GM18520 (cell line): ENCODE measurements around the gene PROX1.

Experiments used
- ATAC-seq: cut with Tn5 transposase; IDR thresholded peaks from one replicate; pipeline ENCODE4 v1.9.1; 2021; ENCODE audit not compliant: unreplicated experiment

PROX1 gene, protein sequence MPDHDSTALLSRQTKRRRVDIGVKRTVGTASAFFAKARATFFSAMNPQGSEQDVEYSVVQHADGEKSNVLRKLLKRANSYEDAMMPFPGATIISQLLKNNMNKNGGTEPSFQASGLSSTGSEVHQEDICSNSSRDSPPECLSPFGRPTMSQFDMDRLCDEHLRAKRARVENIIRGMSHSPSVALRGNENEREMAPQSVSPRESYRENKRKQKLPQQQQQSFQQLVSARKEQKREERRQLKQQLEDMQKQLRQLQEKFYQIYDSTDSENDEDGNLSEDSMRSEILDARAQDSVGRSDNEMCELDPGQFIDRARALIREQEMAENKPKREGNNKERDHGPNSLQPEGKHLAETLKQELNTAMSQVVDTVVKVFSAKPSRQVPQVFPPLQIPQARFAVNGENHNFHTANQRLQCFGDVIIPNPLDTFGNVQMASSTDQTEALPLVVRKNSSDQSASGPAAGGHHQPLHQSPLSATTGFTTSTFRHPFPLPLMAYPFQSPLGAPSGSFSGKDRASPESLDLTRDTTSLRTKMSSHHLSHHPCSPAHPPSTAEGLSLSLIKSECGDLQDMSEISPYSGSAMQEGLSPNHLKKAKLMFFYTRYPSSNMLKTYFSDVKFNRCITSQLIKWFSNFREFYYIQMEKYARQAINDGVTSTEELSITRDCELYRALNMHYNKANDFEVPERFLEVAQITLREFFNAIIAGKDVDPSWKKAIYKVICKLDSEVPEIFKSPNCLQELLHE

DNA sequence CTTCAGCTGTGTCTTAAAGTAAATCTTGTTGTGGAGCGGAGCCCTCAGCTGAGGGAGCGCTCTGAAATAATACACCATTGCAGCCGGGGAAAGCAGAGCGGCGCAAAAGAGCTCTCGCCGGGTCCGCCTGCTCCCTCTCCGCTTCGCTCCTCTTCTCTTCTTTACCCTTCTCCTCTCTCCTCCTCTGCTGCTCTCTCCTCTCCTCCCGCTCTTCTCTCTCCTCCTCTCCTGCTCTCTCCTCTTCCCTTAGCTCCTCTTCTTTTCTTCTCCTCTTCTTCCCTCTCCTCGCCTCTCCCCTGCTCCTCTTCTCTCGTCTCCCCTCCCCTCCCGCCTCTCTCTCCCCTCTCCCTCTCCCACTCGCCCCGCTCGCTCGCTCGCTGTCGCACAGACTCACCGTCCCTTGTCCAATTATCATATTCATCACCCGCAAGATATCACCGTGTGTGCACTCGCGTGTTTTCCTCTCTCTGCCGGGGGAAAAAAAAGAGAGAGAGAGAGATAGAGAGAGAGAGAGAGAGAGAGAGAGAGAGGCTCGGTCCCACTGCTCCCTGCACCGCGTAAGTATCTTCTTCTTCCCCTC, at the start of gene PROX1:
PROX1 (plus strand) TSS at position 47 of the 580 bp plus-strand sequence. CDS start 8,563 bp downstream, outside the sequence.
- ATAC-seq = no peak

DNA sequence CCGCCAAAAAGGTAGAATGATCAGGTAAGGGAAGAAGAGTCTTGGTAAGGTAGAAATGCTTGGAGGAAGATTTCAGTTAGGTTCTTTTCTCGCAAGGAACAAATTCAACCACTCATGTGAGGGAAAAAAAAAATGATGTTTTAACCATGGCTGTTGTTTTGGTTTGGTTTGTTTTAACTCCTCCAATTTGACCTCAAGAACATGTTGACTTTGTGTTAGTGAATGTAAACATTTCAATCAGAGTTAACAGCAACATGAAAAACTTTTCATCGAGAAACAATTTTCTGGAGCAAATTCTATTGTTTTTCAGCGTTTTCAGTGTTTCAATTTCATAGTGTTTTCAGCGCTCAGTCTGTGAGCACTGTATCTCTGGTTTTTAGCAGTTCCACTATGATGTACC, 49.0 kb upstream of the PROX1 start:
- no peak for ATAC-seq

DNA sequence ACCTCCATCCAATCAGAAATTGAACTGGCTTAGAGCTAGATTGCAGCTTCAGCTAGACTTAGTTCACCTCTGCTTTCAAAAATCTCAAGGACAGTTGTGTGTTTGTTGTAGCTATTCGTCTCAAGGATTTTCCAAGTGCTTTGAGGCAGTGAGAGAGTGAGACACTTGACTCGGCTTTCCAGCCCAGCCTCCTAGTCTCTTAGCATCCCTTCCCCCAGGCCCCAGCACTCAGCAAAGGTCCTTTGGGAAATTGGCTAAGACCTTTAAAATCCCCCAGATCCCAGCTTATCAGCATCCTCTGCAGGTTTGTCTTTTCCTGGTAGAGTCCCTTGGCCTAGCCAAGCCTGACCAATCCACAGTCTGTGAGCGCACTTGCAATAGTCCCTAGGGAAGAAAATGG, 47.9 kb upstream of the PROX1 start:
- no peak for ATAC-seq

DNA sequence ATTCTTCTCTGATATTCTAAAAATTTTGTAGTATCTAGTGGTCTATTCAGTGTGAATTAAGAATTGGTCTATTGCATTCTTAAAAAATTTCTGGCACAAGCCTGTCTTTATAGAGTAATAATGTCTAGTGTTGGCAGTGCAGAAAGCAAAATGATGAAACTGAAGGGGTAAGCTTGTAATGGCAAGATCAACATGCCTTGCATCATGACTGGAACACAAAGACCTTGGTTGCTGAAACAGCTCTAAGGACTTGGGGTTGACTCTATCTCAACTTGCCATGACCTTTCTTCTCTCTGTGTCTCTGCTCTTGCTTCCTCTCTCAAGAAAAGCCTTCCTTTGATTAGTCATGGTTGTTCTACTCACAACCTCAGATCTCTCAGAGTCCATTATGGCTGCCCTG, 46.8 kb upstream of the PROX1 start:
- no peak for ATAC-seq

DNA sequence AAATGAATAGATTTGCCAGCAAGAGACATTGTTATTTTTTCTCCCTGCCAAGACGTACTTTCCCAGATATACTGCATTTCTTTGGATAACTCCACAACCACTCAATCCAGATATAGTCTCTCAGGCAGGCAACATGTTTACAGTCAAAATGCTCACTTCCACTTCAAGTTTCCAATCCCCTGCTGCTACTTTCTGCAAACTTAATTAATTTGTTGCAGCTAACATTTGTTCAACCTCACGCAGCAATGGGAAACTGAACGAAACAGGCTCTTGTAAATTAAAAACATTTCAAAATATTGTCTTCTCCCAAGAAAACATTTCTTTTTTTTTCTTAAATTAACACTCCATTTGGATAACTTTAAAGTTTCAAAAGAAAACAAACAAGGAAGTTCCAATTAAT, 45.7 kb upstream of the PROX1 start:
- ATAC-seq = no peak

DNA sequence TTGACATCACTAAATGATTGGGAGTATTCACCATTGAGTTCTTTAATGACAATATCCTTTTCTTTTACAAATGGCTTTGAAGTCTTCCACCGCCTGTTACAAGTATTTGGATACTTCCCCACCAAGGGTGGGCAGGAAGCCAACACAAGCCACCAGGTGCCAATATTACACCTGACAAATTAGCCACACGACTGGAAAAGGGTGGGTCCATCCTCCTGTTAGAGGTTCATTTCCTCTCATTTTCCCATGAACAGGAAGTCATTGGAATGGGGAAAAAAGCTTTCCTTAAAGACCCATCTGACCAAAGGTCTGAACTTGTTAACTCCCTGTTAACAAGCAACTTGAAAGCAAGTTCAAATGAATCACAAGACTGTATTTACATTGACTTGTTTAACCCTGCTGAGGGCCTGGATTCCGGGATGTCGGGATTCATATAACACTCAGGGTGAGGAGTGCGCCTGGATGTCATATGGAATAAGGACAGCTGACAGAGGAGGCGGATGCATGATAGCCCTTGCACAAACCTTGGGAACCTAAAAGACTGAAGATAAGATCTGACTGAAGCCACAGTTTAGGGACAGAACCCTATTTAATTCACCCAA, 40.5 kb upstream of the PROX1 start:
- no peak for ATAC-seq

DNA sequence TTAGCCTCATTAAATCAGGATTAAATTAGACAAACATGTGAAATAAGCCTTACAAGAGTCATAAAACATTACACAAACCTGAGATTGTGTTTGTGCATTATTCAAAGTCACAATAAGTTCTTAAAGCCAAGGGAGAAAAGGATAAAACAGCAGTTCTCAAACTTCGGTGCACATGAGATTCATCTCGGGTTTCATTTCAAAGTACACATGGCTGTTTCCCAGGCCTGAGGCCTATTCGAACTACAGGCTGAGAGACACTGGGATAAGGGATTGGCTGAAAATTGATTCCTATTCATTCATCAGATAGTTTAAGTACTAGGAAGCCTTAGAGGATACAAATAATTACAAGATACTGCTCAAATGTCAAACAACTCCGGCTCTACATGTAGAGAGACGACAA, 35.9 kb upstream of the PROX1 start:
- ATAC-seq = no peak

DNA sequence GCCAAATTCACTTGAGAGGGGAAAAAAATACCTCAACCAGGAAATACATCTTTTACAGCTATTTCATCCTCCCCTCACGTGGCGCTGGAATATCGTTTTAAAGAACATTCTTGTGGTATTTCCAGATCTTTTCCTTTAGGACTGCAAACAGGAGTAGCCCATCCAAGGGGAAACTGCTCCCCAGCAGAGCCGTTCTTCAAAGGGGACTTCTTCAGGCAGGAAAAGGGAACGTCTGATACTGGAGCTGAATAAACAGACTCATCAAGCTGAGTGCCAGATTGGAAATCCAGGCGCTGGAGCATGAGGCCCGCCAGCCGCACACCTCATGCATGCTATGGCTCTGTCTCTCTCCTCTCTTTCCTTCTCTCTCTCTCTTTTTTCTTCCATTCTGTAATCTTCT, 34.0 kb upstream of the PROX1 start:
- no peak for ATAC-seq

DNA sequence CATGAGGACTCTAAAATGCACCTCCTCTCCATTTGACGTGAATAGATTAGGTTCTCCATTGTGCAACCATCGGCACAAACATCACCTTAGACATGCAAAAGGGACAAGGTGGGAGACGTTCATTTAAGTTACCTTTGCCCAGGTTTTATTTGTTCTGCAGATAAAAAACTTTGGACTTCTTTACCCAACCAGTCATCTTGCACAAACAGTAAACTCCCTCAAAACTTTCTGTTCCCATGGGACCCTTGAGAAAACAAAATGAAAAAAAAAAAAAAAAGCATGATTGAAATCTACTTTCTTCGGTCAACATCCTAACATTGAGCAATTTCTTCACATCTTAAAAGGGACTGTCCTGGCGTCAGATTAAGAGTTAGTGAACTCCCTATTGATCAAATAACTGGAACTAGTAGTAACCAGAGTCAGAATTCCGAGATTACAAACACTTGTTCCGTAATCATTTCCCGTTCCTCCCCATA, 31.4 kb upstream of the PROX1 start:
- no peak for ATAC-seq

DNA sequence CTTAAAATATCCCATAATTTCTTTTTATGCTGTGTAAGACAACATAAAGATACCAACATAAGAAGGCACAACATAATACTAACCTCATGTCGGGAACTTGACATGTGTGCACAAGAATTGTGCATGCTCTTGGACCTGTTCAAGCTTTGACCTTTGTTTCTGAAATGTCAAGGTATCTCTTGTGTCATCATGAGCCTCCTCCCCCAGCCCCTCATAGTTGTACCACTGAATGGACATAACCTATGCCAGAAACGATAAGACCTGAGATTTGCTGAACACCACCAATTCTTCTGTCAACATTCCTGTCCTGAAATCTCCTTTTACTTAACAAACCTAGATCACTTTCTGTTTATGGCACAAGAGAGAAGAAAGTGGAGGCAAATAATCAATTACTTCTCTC, 29.4 kb upstream of the PROX1 start:
- no peak for ATAC-seq

DNA sequence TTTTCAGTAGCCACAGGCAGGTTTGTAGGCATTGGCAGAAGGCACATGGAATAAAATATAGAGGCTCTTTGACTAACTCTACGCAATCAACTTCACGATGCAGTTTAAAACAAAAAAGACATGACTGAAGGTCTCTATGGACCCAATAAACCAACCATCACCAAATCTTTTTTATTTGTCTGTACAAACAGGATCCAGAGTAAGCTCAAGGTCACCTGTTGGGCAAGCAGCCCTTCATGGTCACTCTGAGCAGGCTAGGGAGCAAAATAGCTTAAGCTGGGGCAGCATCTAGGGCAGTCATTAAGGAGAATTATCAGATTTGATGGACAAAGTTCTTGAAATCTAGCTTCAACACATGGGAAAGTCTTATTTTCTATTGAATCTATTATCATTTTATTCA, 26.8 kb upstream of the PROX1 start:
- ATAC-seq = no peak

DNA sequence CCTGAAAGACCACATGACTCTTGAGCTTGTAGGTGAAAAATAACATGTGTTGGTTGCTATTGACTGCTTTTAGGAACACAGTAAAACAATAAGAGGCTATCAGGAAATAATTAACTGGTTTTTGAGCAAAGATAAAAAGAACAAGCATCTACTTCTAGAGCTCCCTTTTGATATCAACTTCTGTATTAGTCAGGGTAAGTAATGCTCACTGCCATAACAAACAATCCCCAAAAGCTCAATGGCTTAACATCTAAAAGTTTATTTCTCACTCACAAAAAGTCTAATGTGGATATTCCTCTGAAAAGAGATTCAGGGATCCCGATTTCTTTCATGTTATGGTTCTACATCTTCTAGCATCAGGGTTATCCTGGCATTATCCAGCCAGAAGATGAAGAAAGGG, 25.3 kb upstream of the PROX1 start:
- ATAC-seq = no peak

DNA sequence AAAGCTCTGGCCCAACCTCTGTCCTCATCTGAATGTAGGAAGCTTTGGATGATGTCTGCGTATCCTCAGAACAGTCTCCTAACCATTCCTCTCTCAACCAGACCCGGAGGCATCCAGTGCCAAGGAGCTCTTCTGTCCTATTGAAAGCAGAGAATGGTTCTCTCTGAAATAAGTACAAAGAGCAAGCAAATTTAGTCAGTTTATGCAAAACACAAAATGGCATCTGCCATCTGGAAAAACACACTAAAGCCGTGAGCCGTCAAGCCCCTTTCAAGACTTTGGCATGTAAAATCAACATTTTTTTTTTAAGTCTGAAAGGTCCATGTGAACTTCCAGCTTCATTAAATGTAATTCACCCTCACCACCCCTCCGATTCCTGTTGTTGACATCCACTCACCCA, 21.7 kb upstream of the PROX1 start:
- ATAC-seq = no peak

DNA sequence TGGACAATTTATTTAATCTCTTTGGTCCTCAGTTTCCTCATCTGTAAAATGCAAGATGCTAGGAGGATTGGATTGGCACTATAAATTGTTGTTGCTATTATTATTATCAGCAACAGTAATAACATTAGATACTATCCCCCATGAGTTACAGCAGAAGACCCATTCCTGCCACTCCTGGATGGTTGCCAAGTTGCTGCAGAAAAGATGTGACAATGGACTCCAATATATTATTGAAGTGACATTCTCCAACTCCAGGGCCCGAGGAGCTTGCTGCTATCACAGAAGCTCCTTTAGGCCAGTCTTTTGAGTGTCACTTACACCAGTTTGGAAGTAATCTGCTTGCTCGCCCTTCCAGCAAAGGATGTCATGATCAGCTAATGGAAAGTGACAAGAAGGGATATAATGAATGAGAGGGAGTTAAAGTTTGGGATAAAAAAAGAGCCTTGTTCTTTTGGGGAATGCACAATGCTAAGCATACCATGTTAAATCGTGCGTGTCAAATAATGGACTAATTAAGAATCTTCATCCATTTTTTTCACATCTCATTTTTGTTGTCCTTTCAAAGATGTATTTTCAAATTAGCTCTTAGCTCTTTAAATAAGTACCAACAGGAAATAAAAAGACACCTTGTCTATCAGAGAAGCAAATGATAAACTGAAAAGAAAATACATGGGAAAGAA, 19.5 kb upstream of the PROX1 start:
- no peak for ATAC-seq

DNA sequence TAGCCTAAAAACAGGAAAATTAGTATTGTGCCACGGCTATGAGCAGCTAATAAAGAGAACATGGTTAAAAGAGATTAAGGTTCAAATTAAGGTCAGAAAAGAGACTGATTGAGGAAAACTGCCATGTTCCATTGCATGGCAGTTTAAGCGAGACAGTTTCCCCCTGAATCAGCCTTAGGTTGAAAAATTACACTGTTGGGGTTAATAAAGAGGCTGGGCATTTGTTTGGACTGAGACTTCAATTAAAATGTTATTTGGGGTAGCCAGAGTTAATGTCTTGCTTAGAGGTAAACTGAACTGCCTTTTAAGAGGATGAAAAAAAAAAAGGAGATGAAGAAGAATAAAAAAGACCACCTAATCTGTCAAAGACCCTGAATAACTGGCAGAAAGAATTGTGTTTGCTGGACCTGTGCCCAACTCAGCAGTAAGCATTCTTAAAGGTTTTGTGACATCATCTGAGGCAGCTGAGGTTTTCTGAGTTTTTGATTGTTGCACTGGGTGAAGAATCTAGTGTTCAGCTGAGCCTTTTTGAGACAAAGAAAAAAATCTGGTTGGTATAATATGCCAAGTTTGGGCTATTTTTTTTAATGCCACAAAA, 17.7 kb upstream of the PROX1 start:
- no peak for ATAC-seq

DNA sequence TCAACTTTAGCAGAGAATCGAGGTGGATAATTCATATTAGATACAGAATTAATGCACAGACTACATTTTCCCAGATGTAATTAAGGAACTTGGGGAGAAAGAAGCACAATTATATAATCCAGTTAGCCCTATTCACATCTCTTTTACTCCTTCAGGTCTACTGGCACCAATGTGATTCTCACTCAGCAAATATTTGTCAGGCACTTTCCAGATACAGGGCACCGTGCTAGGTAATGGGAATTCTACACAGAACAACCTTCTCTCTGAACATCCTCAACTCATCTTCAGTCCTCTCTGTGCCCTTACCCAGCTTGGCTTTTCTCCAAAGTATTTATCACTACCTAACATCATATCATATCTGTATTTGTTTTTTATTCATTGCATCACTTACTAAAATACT, 15.6 kb upstream of the PROX1 start:
- ATAC-seq = no peak

DNA sequence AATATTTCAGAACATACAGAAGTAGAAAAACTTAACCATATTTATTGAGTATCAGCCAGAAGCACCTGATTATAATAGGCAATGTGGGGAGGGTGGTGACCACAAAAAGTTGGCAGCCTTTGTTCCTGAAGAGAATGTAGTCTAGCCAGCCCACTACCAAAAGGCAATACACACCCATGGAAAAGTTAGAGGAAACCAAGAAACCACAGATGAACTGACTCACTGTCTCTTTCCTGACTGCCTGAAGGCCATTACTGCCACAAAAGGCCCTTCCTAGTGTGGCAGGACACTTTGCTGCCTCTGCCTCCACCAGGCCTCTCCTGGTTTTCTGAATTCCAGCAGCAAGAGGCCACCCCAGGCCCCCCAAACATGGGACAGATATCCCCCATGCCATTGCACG, 14.6 kb upstream of the PROX1 start:
- ATAC-seq = no peak

DNA sequence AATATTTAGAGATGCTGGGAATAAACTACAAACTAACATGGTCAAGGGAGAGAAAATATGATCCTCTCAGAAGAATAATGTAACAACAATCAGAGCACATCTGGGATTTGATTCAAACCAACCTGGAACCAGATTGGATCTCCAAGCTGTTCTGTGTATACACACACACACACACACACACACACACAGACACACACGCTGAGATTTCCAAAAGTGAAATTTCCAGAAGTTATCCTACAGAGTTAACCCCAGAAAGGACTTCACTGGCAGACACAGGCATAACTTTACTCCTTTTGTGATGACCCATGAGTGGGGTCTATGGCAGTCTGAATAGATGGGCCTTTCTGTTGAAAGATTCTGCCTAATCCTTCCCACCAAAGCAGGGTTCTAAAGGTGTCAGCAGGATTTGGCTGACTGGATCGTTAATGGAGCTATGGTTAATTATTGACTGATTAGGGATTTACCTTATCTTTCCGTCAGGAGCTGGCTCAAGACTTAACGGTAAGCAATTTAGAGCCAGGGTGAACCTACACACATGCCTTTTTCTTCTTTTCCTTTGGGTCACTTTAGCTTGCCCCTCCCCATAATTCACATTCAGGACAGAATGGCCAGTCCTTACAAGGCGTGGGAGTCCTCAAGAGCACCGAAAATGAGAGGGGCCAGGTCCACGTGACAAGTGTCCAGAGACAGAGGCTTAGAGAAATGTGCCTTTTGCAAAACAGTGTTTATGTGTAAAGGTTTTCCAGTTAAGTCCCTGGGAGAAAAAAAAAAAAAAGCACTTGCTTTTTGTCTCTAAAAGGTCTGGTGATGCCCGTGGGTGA, 10.9 kb upstream of the PROX1 start:
- ATAC-seq = no peak

DNA sequence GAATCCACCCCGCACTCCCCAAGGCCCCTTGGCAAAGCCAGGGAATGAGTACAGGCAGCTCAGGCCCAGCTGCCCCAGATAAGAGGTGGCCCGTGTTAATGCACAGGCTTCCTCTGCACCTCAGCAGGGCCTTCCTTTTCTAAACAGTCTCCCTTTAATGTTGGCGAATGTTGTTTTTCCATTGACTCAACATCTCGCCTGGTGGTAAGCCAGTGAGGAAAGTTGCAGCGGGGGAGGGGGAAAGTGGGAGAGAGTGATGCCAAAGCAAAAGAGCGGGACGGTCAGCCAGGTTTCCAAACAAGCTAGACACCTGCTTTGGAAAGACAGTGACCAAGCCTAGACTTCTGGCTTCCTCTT, 10.3 kb upstream of the PROX1 start:
- ATAC-seq = no peak

DNA sequence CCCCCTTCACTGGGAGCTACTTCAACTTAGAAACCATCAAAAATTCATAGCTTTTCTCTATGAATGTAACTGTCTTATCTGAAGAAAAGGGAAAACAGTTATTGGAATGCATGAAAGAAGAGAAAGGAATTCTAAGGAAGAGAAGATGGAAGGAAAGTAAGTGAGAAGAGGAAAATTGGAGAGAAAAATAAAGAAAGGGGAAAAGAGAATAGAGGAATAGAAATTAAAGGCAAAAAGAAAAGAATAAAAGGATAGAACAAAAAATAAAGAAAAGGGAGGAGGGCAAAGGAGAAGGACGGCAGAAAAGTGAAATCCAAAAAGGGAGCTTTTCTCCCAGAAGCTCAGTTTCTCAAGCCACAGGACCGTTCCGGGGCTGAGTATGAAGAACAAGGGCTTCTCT, 9.9 kb upstream of the PROX1 start:
- no peak for ATAC-seq
